HG03064 (cell line): ENCODE data around the gene GRB7.
"Not testable (repeated sequence)": the region's sequence is repeated elsewhere in the genome, so short reads cannot be mapped to it uniquely, and the experiment has no call there.

ENCODE experiments used
- ATAC-seq: cut with Tn5 transposase; IDR thresholded peaks from one replicate; pipeline ENCODE4 v1.9.1; 2021; ENCODE audit warnings: low read depth; ENCODE audit not compliant: unreplicated experiment

The GRB7 gene

GRCh38 chr17:39709319-39709997 lies 28.3 kb upstream of the GRB7 start:
- no peak for ATAC-seq

DNA sequence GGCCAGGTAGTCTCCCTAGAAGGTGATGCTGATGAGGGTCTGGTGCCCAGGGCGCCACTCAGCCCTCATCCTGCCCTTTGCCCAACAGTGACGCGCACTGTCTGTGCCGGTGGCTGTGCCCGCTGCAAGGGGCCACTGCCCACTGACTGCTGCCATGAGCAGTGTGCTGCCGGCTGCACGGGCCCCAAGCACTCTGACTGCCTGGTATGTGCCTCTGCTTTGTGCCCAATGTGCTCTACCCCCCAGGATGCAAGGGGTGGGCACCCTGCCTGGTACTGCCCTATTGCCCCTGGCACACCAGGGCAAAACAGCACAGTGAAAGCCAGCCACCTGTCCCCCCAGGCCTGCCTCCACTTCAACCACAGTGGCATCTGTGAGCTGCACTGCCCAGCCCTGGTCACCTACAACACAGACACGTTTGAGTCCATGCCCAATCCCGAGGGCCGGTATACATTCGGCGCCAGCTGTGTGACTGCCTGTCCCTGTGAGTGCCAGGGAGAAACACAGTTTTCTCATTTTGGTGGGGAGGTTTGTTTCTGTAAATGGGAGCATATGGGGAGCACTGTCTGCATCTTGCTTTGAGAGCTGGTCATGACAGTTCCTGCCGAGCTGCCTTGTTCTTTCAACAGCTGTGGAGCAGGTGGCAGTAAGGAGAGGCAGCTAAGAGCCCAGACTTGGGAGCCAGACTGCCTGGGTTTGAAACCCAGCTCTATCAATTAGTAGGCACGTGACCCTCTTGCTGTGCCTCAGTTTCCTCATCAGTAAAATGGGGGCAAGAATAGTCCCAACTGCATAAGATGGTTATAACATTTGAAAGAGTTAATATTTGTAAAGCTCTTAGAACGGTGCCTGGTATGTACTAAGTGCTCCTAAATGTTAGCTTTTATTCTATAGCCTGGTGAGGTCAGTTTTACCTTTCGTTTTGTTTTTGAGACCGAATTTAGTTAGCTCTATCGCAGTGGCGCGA lies 27.5 kb upstream of the GRB7 start:
- ATAC-seq: no peak

- ATAC-seq: not testable (repeated sequence)
Measured at GRCh38 chr17:39711071-39711470, 26.7 kb upstream of the GRB7 start.

GRCh38 chr17:39711851-39712250 lies 25.9 kb upstream of the GRB7 start:
- no peak for ATAC-seq

- no peak for ATAC-seq
Measured at GRCh38 chr17:39714234-39714633, 23.5 kb upstream of the GRB7 start.

- ATAC-seq: no peak
Measured at GRCh38 chr17:39715375-39716072, 22.2 kb upstream of the GRB7 start.

DNA sequence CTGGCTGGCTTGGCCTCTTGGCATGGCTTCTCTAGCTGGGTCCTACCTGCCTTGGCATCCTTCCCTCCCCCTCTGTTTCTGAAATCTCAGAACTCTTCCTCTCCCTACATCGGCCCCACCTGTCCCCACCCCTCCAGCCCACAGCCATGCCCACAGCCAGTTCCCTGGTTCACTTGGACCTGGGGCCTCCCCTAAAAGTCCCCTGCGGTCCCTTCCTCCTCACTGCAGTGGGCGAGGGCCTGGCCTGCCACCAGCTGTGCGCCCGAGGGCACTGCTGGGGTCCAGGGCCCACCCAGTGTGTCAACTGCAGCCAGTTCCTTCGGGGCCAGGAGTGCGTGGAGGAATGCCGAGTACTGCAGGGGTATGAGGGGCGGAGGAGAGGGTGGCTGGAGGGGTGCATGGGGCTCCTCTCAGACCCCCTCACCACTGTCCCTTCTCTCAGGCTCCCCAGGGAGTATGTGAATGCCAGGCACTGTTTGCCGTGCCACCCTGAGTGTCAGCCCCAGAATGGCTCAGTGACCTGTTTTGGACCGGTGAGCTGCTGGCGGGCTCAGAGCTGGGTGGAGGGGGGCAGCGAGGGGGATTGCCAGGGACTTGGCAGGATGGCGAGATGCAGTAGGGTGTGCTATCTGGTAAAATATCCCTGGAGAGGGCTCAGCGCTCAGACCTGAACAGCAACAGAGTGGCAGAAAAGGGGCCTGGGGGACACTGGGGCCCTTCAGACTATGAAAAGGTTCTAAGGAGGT lies 21.5 kb upstream of the GRB7 start:
- ATAC-seq: no peak

DNA sequence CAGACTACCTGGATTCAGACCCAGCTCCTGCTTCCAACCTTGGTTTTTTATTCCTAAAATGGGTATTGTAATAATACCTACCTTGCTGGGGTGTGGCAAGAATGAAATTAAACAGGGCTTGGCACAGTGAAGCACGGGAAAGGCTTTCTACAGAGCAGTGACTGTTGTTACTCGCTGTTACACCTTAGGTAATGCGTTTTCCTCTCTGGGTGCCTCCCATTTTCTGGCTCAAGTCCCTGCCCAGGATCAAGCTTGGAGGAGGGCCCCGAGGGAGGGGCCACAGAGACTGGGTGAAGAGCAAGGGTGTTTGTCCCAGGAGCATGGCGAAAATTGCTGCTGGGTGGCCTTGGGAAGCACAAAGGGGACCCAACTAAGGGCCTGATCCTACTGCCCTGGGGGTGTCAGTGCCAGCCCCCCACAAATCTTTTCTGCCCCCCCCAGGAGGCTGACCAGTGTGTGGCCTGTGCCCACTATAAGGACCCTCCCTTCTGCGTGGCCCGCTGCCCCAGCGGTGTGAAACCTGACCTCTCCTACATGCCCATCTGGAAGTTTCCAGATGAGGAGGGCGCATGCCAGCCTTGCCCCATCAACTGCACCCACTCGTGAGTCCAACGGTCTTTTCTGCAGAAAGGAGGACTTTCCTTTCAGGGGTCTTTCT lies 20.7 kb upstream of the GRB7 start:
- ATAC-seq: no peak

DNA sequence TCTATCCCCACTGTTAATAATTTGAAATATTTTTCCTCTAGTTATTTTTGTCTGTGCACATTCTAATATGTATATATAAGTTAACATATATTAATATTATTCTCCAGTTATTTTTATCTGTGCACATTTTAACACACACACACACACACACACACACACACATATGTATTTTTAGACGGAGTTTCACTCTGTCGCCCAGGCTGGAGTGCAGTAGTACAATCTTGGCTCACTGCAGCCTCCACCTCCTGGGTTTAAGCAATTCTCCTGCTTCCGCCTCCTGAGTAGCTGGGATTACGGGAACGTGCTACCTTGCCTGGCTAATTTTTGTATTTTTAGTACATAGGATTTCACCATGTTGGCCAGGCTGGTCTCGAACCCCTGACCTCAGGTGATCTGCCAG lies 20.1 kb upstream of the GRB7 start:
- ATAC-seq: no peak

DNA sequence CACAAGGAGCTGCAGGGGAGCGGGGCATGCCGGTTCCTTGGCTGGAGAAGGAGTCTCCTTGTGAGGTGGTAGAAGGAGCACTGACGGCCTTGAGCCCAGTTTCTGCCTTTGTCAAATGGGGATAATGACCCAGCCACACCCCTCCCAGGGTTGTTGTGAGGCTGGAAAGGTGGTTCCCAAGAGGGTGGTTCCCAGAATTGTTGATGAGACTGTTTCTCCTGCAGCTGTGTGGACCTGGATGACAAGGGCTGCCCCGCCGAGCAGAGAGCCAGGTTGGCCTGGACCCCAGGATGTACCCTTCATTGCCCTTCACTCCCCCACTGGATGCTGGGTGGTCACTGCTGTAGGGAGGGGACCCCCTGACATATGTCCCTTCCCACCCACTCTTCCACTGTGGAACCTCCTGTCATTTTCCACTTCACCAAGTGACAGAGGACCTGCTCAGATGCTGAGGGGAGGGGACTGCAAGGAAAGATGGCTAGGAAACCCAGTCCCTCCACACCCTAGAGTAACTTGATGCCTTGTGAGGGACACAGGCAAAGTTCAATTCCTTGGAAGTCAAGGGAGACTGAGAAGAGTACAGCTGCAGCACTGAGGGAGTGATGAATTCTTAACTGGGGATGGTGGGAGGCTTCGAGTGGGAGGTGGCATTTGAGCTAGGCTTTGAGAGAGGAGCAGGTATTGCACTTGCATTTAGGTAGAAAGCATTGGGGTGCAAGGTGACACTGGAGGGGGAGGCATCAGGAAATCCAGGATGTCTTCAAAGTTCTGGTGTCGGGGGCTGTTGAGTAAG lies 18.0 kb upstream of the GRB7 start:
- ATAC-seq: no peak

GRCh38 chr17:39722104-39722503 lies 15.6 kb upstream of the GRB7 start:
- ATAC-seq: no peak

DNA sequence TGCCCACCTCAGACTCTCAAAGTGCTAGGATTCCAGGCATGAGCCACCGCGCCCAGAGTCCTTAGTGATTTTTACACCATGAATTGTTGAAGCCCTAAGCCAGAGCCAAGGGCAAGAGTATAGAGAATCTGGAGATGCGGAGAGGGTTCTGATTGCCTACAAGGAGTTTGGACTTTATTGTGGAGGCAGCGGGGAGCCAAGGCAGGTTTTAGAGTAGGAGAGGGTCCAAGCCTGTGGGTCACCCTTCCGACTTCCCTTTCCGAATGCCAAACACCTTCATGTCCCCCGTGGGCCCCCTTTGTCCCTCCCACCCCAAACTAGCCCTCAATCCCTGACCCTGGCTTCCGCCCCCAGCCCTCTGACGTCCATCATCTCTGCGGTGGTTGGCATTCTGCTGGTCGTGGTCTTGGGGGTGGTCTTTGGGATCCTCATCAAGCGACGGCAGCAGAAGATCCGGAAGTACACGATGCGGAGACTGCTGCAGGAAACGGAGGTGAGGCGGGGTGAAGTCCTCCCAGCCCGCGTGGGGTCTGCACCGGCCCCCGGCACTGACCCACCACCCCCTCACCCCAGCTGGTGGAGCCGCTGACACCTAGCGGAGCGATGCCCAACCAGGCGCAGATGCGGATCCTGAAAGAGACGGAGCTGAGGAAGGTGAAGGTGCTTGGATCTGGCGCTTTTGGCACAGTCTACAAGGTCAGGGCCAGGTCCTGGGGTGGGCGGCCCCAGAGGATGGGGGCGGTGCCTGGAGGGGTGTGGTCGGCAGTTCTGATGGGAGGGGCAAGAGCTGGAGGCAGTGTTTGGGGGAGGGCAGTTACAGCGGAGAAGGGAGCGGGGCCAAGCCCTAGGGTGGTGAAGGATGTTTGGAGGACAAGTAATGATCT lies 14.5 kb upstream of the GRB7 start:
- ATAC-seq: no peak

DNA sequence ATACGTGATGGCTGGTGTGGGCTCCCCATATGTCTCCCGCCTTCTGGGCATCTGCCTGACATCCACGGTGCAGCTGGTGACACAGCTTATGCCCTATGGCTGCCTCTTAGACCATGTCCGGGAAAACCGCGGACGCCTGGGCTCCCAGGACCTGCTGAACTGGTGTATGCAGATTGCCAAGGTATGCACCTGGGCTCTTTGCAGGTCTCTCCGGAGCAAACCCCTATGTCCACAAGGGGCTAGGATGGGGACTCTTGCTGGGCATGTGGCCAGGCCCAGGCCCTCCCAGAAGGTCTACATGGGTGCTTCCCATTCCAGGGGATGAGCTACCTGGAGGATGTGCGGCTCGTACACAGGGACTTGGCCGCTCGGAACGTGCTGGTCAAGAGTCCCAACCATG lies 13.0 kb upstream of the GRB7 start:
- ATAC-seq: no peak

- ATAC-seq: not testable (repeated sequence)
Measured at GRCh38 chr17:39725923-39726322, 11.8 kb upstream of the GRB7 start.

DNA sequence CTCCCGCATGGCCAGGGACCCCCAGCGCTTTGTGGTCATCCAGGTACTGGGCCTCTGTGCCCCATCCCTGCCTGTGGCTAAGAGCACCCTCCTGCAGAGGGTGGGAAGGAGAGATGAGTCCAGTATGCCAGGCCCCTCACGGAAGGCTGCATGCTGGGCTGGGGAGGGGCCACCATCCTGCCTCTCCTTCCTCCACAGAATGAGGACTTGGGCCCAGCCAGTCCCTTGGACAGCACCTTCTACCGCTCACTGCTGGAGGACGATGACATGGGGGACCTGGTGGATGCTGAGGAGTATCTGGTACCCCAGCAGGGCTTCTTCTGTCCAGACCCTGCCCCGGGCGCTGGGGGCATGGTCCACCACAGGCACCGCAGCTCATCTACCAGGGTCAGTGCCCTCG lies 11.1 kb upstream of the GRB7 start:
- no peak for ATAC-seq

GRCh38 chr17:39727556-39727955 lies 10.2 kb upstream of the GRB7 start:
- no peak for ATAC-seq

- ATAC-seq: no peak
Measured at GRCh38 chr17:39729280-39729851, 8.4 kb upstream of the GRB7 start.
